ENCODE measurements around the gene ADORA3. TPM values are rescaled to one million over a fixed set of nuclear protein-coding genes. Genes with fewer than 3 reads are reported as not detected.

ADORA3 gene
- total and polyA plus RNA-seq, 2 of the 8 experiments (the other 6 are each of a cell fraction or from before 2014, with no cell fraction given), result 0.03 TPM; not detected in 1

DNA sequence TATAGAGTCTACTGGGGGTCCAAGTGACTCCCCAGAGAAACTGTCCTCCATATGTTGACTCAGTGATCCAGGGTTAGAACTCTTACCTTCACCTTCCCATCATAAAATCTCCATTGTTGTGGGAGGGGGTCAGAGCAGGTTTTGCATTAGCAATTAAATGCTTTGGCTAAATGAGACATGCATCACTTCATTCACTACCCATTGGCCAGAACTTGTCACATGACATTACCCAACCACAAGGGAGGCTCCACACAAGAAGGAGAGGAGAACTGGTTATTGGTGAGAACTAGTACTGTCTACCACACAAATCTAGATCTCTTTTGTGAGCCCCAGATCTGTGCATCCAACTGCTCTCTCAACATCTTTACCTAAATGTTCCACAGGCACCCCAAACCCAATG lies 33.9 kb downstream of the ADORA3 start:
- CTCF ChIA-PET (ENCODE audit: partially characterized antibody), result interaction anchor here (1.0 kb wide), 1 partner anchor 56 kb away, joined by 3 read pairs; no protein-coding TSS in a partner anchor
- no peak for TF ChIP-seq CBX5 (IDR thresholded peaks at IDR 0.05; ENCODE audit: low read depth, low read length)
- TF ChIP-seq, protein P1, sequence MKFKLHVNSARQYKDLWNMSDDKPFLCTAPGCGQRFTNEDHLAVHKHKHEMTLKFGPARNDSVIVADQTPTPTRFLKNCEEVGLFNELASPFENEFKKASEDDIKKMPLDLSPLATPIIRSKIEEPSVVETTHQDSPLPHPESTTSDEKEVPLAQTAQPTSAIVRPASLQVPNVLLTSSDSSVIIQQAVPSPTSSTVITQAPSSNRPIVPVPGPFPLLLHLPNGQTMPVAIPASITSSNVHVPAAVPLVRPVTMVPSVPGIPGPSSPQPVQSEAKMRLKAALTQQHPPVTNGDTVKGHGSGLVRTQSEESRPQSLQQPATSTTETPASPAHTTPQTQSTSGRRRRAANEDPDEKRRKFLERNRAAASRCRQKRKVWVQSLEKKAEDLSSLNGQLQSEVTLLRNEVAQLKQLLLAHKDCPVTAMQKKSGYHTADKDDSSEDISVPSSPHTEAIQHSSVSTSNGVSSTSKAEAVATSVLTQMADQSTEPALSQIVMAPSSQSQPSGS (IDR thresholded peaks at IDR 0.05; ENCODE audit: low read length), result no peak
- TF ChIP-seq, protein P2, sequence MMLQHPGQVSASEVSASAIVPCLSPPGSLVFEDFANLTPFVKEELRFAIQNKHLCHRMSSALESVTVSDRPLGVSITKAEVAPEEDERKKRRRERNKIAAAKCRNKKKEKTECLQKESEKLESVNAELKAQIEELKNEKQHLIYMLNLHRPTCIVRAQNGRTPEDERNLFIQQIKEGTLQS (IDR thresholded peaks at IDR 0.05; ENCODE audit: insufficient read depth, low read depth, low read length), result no peak
- TF ChIP-seq NRF1 (IDR thresholded peaks at IDR 0.05; ENCODE audit: low read depth, low read length), result no peak
- no peak for TF ChIP-seq SRF (IDR thresholded peaks at IDR 0.05; ENCODE audit: low read depth, low read length)
- TF ChIP-seq, protein P3, sequence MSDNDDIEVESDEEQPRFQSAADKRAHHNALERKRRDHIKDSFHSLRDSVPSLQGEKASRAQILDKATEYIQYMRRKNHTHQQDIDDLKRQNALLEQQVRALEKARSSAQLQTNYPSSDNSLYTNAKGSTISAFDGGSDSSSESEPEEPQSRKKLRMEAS (IDR thresholded peaks at IDR 0.05), result no peak
- TF ChIP-seq GABPA (IDR thresholded peaks at IDR 0.05; ENCODE audit: borderline replicate concordance, insufficient read depth, low read length), result no peak
- no peak for TF ChIP-seq GTF2F1 (IDR thresholded peaks at IDR 0.05; ENCODE audit: borderline replicate concordance, low read depth, low read length)
- TF ChIP-seq SP1 (IDR thresholded peaks at IDR 0.05; ENCODE audit: low read depth, low read length), result no peak
- TF ChIP-seq SIN3A (conservative IDR thresholded peaks at IDR 0.05 in 1 of 2, IDR thresholded peaks at IDR 0.05 in 1 of 2; ENCODE audit: low read depth in 1 of 2, low read length in 2 of 2), result no peak
- no peak for TF ChIP-seq KDM5A (IDR thresholded peaks at IDR 0.05; ENCODE audit: low read length)
- TF ChIP-seq SIRT6 (IDR thresholded peaks at IDR 0.05; ENCODE audit: low read length), result no peak
- no peak for TF ChIP-seq SIX5 (IDR thresholded peaks at IDR 0.05; ENCODE audit: low read depth, low read length)
- TF ChIP-seq POLR2A (IDR thresholded peaks at IDR 0.05; ENCODE audit: control extremely low read depth in 1 of 2, low read depth in 2 of 2, low read length in 2 of 2), result no peak

More for the DNA sequence above, 33.9 kb downstream of the ADORA3 start:
- no peaks in the 10 kb centered on the region for H4K20me1 ChIP-seq (replicated peaks in 1 of 2; ENCODE audit: control insufficient read depth in 1 of 2, insufficient read depth in 2 of 2, low read length in 2 of 2)
- H3K36me3 ChIP-seq (ENCODE audit: control insufficient read depth in 2 of 4, insufficient read depth in 4 of 4, low read length in 3 of 4), result peaks cover 0 to 3% (median 0%) of the 10 kb centered on the region in 4 experiments; a peak in 3 of 8 replicates
- no peak overlapping the region for H3K18ac ChIP-seq (ENCODE audit: extremely low read depth, low read length)
- no peak overlapping the region for H3K23ac ChIP-seq (ENCODE audit: insufficient read length)
- H4K5ac ChIP-seq (ENCODE audit: insufficient read length, low read depth, low read length), result no peak overlapping the region
- no peak for DNase-seq (ENCODE audit: low read depth in 1 of 2, low spot score in 2 of 2)
- H3K27me3 ChIP-seq (replicated peaks in 1 of 4; ENCODE audit: control insufficient read depth in 3 of 4, extremely low read depth in 1 of 4, insufficient read depth in 3 of 4, low read length in 3 of 4), result no peaks in the 10 kb centered on the region
- H2BK15ac ChIP-seq (ENCODE audit: low read length), result no peak overlapping the region
- no peak overlapping the region for H3K27ac ChIP-seq (ENCODE audit: low read depth, low read length)
- H3K79me1 ChIP-seq (ENCODE audit: low read depth, low read length), result no peaks in the 10 kb centered on the region
- no peaks in the 10 kb centered on the region for H3K4me1 ChIP-seq (replicated peaks in 1 of 4; ENCODE audit: control insufficient read depth in 3 of 4, insufficient read depth in 4 of 4, low read length in 3 of 4)
- H2AK5ac ChIP-seq (ENCODE audit: low read depth, low read length), result no peak overlapping the region
- H2AFZ ChIP-seq (ENCODE audit: low read length), result no peak overlapping the region
- no peak overlapping the region for H3K4me3 ChIP-seq (ENCODE audit: extremely low read depth in 1 of 4, insufficient read depth in 2 of 4, low read depth in 3 of 4, low read length in 4 of 4)
- no peak overlapping the region for H2BK20ac ChIP-seq (ENCODE audit: low read length)
- no peak overlapping the region for H3K4me2 ChIP-seq (ENCODE audit: insufficient read depth in 1 of 2, low read depth in 2 of 2, low read length in 2 of 2)
- no peak overlapping the region for H2BK12ac ChIP-seq (ENCODE audit: low read depth, low read length)
- H2BK5ac ChIP-seq (ENCODE audit: low read depth, low read length), result no peak overlapping the region
- no peak overlapping the region for H4K91ac ChIP-seq (replicated peaks; ENCODE audit: insufficient read length, low read length)
- no peaks in the 10 kb centered on the region for H3K23me2 ChIP-seq (ENCODE audit: low read depth, low read length)
- no peak overlapping the region for H2BK120ac ChIP-seq (replicated peaks; ENCODE audit: low read depth, low read length)
- POLR2A ChIA-PET (ENCODE audit: partially characterized antibody), result no interaction called here
- no peak overlapping the region for H3K9ac ChIP-seq (replicated peaks in 1 of 4; ENCODE audit: extremely low read depth in 1 of 4, low read depth in 3 of 4, low read length in 3 of 4)
- no peak overlapping the region for H3K14ac ChIP-seq (ENCODE audit: insufficient read length)
- no peak overlapping the region for H3K56ac ChIP-seq (replicated peaks; ENCODE audit: insufficient read length, low read depth, low read length)
- H4K8ac ChIP-seq (ENCODE audit: extremely low read depth, insufficient read depth, low read length), result no peak overlapping the region
- H3K4ac ChIP-seq (replicated peaks; ENCODE audit: insufficient read length, low read depth, low read length), result no peak overlapping the region
- no peaks in the 10 kb centered on the region for H3K79me2 ChIP-seq (ENCODE audit: control insufficient read depth in 1 of 2, insufficient read depth in 2 of 2, low read length in 2 of 2)
- no peaks in the 10 kb centered on the region for H3K9me3 ChIP-seq (ENCODE audit: insufficient read depth in 2 of 2, low read depth in 1 of 2, low read length in 1 of 2)
- FAIRE-seq, result no peak

Data from H1 (cell line).